AG09319 (cell line): Measurements from ENCODE around the gene PTPRU.

Experiments used
- DNase-seq: peaks from one replicate; pipeline ENCODE4 v3.0.0-alpha.2; 2010; ENCODE audit warnings: low read depth; ENCODE audit errors: extremely low read depth
- TF ChIP-seq, protein P1 (sequence below): IDR thresholded peaks from 2 replicates; pipeline ENCODE4 v1.5.1; 2011; ENCODE audit warnings: low read depth, mild to moderate bottlenecking, inconsistent platforms, low read length, moderate library complexity

PTPRU gene

DNA sequence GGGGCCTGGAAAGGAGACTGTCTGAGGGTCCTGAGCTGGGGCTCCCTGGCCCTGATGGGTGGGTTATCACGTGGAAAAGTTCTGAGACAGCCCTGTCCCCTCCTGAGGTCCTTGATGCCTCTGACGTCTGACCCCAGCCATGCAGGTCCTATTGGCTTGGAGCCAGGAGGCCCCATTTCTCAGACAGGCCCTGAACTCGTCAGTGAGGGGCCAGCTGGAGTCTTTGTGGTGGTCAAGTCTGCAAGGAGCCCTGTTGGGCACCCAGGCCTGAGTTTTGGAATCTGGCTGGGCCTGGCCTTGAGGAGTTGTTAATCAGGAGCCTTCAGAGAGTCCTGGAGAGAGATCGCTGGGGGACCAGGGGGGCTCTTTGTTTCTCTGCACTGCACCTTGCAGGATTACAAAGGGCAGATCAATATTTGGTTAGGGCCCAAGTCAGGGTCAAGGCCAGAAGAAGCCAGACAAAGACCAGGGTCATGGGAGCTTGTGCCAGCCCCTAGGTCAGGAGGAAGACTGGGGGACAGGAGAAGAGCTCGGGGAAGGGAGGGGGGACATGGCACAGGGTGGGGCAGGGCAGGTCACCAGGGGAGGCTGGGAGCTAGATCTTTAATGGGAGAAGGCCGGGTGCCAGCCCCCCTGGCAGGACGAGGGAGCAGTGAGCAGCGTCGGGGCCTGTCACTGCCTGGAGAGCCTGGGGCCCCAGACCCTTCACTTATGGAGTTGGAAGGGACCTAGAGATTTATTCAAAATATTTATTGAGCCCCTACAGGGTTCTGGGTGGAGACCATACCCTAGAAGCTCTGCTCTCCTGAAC lies 83.2 kb downstream of the PTPRU start:
- no peak for DNase-seq
- TF ChIP-seq, protein P1, sequence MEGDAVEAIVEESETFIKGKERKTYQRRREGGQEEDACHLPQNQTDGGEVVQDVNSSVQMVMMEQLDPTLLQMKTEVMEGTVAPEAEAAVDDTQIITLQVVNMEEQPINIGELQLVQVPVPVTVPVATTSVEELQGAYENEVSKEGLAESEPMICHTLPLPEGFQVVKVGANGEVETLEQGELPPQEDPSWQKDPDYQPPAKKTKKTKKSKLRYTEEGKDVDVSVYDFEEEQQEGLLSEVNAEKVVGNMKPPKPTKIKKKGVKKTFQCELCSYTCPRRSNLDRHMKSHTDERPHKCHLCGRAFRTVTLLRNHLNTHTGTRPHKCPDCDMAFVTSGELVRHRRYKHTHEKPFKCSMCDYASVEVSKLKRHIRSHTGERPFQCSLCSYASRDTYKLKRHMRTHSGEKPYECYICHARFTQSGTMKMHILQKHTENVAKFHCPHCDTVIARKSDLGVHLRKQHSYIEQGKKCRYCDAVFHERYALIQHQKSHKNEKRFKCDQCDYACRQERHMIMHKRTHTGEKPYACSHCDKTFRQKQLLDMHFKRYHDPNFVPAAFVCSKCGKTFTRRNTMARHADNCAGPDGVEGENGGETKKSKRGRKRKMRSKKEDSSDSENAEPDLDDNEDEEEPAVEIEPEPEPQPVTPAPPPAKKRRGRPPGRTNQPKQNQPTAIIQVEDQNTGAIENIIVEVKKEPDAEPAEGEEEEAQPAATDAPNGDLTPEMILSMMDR: no peak

DNA sequence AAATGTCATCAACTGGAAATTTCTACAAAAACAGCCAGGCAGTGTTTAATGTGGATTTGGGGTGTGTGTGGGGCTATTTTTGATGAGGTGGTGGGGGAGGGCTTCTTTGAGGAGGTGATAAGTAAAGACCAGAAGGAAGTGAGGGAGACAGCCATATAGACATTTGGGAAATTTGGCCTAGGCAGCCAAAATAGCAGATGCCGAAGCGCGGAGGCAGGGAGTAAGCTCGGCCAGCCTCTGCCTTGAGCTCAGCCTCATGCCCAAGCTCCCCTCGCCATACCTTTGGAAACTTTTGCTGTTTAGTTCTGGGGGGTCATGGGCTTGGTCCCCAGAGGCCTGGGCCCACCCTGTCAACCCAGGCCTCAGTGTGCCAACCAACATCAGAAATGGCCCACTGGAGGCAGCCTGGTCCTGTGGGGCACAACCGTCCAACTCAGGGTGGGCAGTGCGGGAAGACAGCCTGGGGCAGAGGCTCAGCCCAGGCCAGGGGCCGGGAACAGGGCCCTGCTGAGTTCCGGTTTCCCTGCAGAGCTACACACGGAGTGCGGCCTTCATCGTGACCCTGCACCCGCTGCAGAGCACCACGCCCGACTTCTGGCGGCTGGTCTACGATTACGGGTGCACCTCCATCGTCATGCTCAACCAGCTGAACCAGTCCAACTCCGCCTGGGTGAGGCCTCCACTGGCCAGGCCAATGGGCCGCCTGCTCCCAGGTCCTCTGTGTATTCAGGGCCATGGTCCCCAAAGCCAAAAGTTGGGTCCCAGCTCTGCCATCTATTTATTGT lies 84.0 kb downstream of the PTPRU start:
- DNase-seq: no peak
- TF ChIP-seq, protein P1: no peak

- TF ChIP-seq, protein P1: no peak
- DNase-seq: no peak
Measured at GRCh38 chr1:29321176-29321575, 84.9 kb downstream of the PTPRU start.

DNA sequence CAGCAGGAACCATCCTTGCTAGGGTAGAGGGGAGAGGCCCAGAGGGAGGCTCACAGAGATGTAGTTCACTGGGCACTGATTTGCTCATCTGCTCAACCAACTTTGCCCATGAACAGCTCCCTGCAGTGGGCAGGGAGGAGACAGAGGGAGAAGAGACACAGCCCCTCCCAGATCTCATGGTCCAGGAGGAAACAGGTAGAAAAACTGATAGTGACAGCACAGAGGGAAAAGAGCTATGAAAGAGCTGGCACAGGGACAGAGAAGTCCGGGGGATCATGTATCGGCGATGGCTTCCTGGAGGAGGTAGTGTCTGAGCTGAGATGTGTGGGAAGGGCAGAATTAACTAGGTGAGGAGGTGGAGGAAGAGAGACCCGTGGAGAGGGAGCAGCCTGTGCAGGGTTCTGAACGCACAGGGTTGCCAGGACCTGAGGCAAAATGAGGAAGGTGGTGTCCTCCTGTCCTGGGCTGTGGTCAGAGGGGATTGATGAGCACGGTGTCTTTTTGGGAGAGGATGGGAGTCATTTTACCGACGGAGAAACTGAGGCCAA lies 85.9 kb downstream of the PTPRU start:
- no peak for DNase-seq
- TF ChIP-seq, protein P1: no peak

- TF ChIP-seq, protein P1: no peak
- no peak for DNase-seq
Measured at GRCh38 chr1:29322861-29323585, 86.7 kb downstream of the PTPRU start.

- TF ChIP-seq, protein P1: no peak
- no peak for DNase-seq
Measured at GRCh38 chr1:29323636-29324035, 87.3 kb downstream of the PTPRU start.

DNA sequence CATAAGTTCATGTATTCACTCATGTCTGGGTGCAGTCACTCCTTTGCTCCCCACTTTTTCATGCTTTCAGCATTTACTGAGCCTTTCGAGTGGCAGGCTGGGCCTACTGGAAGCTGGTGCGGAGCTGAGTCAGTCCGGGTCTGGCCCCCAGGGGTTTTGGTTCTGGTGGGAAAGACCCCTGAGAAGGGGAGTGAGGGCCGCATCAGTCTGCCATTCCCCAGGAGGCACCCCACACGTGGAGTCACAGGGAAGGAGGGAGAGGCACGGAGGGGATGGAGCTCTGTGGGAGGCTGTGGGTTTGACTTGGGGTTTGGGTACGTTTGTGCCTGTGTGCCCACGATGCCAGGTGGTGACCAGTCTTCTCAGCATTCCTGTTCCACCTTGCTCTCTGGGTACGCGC lies 87.9 kb downstream of the PTPRU start:
- TF ChIP-seq, protein P1: no peak
- DNase-seq: no peak
